T-helper 22 cell (primary cell): ENCODE data around the gene TYW3.

ENCODE experiments used
- DNase-seq: peaks from one replicate; pipeline ENCODE4 v3.0.0-alpha.2; 2020; ENCODE audit warnings: low read depth

TYW3 gene

GRCh38 chr1:74791491-74791890, 58.5 kb downstream of the TYW3 start:
- DNase-seq = no peak

- DNase-seq = no peak
Measured at GRCh38 chr1:74799119-74799657, 66.2 kb downstream of the TYW3 start.

GRCh38 chr1:74811436-74812179, 78.7 kb downstream of the TYW3 start:
- no peak for DNase-seq

GRCh38 chr1:74812180-74812541, 79.2 kb downstream of the TYW3 start:
- no peak for DNase-seq
